Skin of body (tissue), 2 donors: Measurements from ENCODE around the gene LOXL4. TPM values are rescaled to one million over a fixed set of nuclear protein-coding genes. Genes with fewer than 3 reads are reported as not detected.

Source experiments
- DNase-seq: peaks from one replicate; lab custom pipeline; 2025; lab: John Stamatoyannopoulos, UW
- total RNA-seq: library from RNA; depleted of rRNA; stranded (reverse); fragments of >200 nt; gene quantifications from one replicate; pipeline ENCODE4 v1.2.3, GENCODE V29; 2014

Gene LOXL4
- total RNA-seq, 1 donor from 2014 or later = 5.0 TPM

GRCh38 chr10:98295401-98295811 is 27.4 kb upstream of the LOXL4 start:
- DNase-seq = no peak

GRCh38 chr10:98294270-98294627 is 26.3 kb upstream of the LOXL4 start:
- no peak for DNase-seq

GRCh38 chr10:98293550-98294269 is 25.7 kb upstream of the LOXL4 start:
- peak; percentile 52 for DNase-seq

- no peak for DNase-seq
Observed at GRCh38 chr10:98292971-98293370, 25.0 kb upstream of the LOXL4 start.

- DNase-seq = no peak
Observed at GRCh38 chr10:98289802-98290209, 21.8 kb upstream of the LOXL4 start.

- DNase-seq = no peak
Observed at GRCh38 chr10:98287321-98287720, 19.3 kb upstream of the LOXL4 start.

- no peak for DNase-seq
Observed at GRCh38 chr10:98286419-98286818, 18.4 kb upstream of the LOXL4 start.

GRCh38 chr10:98285416-98285815 is 17.4 kb upstream of the LOXL4 start:
- DNase-seq = no peak

- DNase-seq = no peak
Observed at GRCh38 chr10:98276311-98276710, 8.3 kb upstream of the LOXL4 start.

GRCh38 chr10:98274562-98274961 is 6.6 kb upstream of the LOXL4 start:
- no peak for DNase-seq

GRCh38 chr10:98273057-98273850 is 5.3 kb upstream of the LOXL4 start:
- DNase-seq = no peak

- DNase-seq = no peak
Observed at GRCh38 chr10:98272656-98273055, 4.7 kb upstream of the LOXL4 start.

- no peak for DNase-seq
Observed at GRCh38 chr10:98272245-98272644, 4.3 kb upstream of the LOXL4 start.

GRCh38 chr10:98270786-98271185 is 2.8 kb upstream of the LOXL4 start:
- DNase-seq = no peak

GRCh38 chr10:98270073-98270740 is 2.2 kb upstream of the LOXL4 start:
- no peak for DNase-seq

- DNase-seq = no peak
Observed at GRCh38 chr10:98269435-98269912, 1.5 kb upstream of the LOXL4 start.

GRCh38 chr10:98268694-98269431 is 869 bp upstream of the LOXL4 start:
- DNase-seq = no peak

GRCh38 chr10:98267069-98267893 is 713 bp downstream of the LOXL4 start:
- DNase-seq = no peak

GRCh38 chr10:98266647-98267046 is 1.3 kb downstream of the LOXL4 start:
- DNase-seq = no peak
